Trophoblast cell (in vitro differentiated cells and primary cell): ENCODE data around the gene ACTG1. TPM values are rescaled to one million over a fixed set of nuclear protein-coding genes. Genes with fewer than 3 reads are reported as not detected.

Source experiments
- DNase-seq, 2 donors: peaks; one replicate each; pipeline ENCODE4 v3.0.0-alpha.2; 2016
- H2AFZ ChIP-seq: 2 replicates; pipeline ENCODE4 v1.6.1; 2013; ENCODE audit warnings: low read length, moderate library complexity, mild to moderate bottlenecking; ENCODE audit not compliant: insufficient read depth, poor library complexity
- H2AK5ac ChIP-seq: 2 replicates; pipeline ENCODE4 v1.6.1; 2013; ENCODE audit warnings: mild to moderate bottlenecking, low read length
- H2BK120ac ChIP-seq: 2 replicates; pipeline ENCODE4 v1.6.1; 2013; ENCODE audit warnings: low read length, mild to moderate bottlenecking, moderate library complexity; ENCODE audit not compliant: insufficient read depth, poor library complexity
- H2BK12ac ChIP-seq: 2 replicates; pipeline ENCODE4 v1.6.1; 2013; ENCODE audit warnings: mild to moderate bottlenecking, low read length, moderate library complexity
- H2BK5ac ChIP-seq: 2 replicates; pipeline ENCODE4 v1.6.1; 2013; ENCODE audit warnings: low read length, low read depth, moderate library complexity, mild to moderate bottlenecking; ENCODE audit not compliant: poor library complexity
- H3K14ac ChIP-seq: 2 replicates; pipeline ENCODE4 v1.6.1; 2013; ENCODE audit warnings: mild to moderate bottlenecking, low read length
- H3K18ac ChIP-seq: 2 replicates; pipeline ENCODE4 v1.6.1; 2013; ENCODE audit warnings: mild to moderate bottlenecking, low read length
- H3K23ac ChIP-seq: 2 replicates; pipeline ENCODE4 v1.6.1; 2013; ENCODE audit warnings: low read length
- H3K27ac ChIP-seq: 2 replicates; pipeline ENCODE4 v1.5.1; 2013; ENCODE audit warnings: low read depth, mild to moderate bottlenecking, inconsistent platforms, low read length, moderate library complexity
- H3K27me3 ChIP-seq: 2 replicates; pipeline ENCODE4 v1.6.1; 2013; ENCODE audit warnings: inconsistent platforms, mild to moderate bottlenecking, low read length, moderate library complexity; ENCODE audit not compliant: insufficient read depth
- H3K36me3 ChIP-seq, 2 experiments: 1 replicate in 1 of 2; 2 replicates in 1 of 2; pipeline ENCODE4 v1.6.1; 2013; ENCODE audit warnings: low read length in 2 of 2, mild to moderate bottlenecking in 2 of 2, moderate library complexity in 1 of 2; ENCODE audit not compliant: insufficient read depth in 2 of 2, control insufficient read depth in 1 of 2
- H3K4ac ChIP-seq: 2 replicates; pipeline ENCODE4 v1.6.1; 2013; ENCODE audit warnings: low read depth, mild to moderate bottlenecking, low read length, moderate library complexity
- H3K4me1 ChIP-seq, 2 experiments: 1 replicate in 1 of 2; 2 replicates in 1 of 2; pipeline ENCODE4 v1.6.1; 2013; ENCODE audit warnings: low read length in 2 of 2, mild to moderate bottlenecking in 2 of 2, moderate library complexity in 1 of 2; ENCODE audit not compliant: insufficient read depth in 2 of 2, control insufficient read depth in 1 of 2
- H3K4me2 ChIP-seq: 2 replicates; pipeline ENCODE4 v1.6.1; 2013; ENCODE audit warnings: inconsistent platforms, mild to moderate bottlenecking, low read length, moderate library complexity
- H3K4me3 ChIP-seq: 2 replicates; pipeline ENCODE4 v1.5.1; 2013; ENCODE audit warnings: mild to moderate bottlenecking, low read depth, low read length, inconsistent platforms
- H3K79me1 ChIP-seq: one replicate; pipeline ENCODE4 v1.6.1; 2013; ENCODE audit warnings: low read length
- H3K79me2 ChIP-seq: 2 replicates; pipeline ENCODE4 v1.6.1; 2013; ENCODE audit warnings: low read length, mild to moderate bottlenecking; ENCODE audit not compliant: control insufficient read depth, insufficient read depth, poor library complexity
- H3K9ac ChIP-seq: 2 replicates; pipeline ENCODE4 v1.6.1; 2013; ENCODE audit warnings: mild to moderate bottlenecking, low read length
- H3K9me3 ChIP-seq: 2 replicates; pipeline ENCODE4 v1.6.1; 2013; ENCODE audit warnings: low read depth, mild to moderate bottlenecking, control low read depth, inconsistent platforms, low read length; ENCODE audit not compliant: insufficient read depth
- H4K12ac ChIP-seq: 2 replicates; pipeline ENCODE4 v1.6.1; 2013; ENCODE audit warnings: low read depth, mild to moderate bottlenecking, low read length, moderate library complexity
- H4K8ac ChIP-seq: 2 replicates; pipeline ENCODE4 v1.6.1; 2013; ENCODE audit warnings: low read depth, mild to moderate bottlenecking, low read length, moderate library complexity
- H4K91ac ChIP-seq: one replicate; pipeline ENCODE4 v1.6.1; 2013; ENCODE audit warnings: low read depth, mild to moderate bottlenecking, low read length, moderate library complexity
- WGBS: extraction: QIAGEN DNeasy Blood & Tissue Kit; methylation state at CpG from one replicate; pipeline ENCODE4 v1.1.7; 2013; ENCODE audit warnings: missing lambda C conversion rate; ENCODE audit not compliant: insufficient read length, insufficient coverage; ENCODE audit errors: extremely low coverage; 5-methylcytosine and 5-hydroxymethylcytosine counted together
- polyA plus RNA-seq: library from polyadenylated mRNA; stranded (reverse); fragments of 200-250 nt; gene quantifications from 2 replicates; pipeline ENCODE4 v1.2.3, GENCODE V29; 2013

ACTG1 gene
- polyA plus RNA-seq = 7,950 and 8,000 TPM in 2 replicates

GRCh38 chr17:81512562-81513371 is at the start of gene ACTG1:
ACTG1 (minus strand) TSS chr17:81512799; CDS start chr17:81512354, 445 bp downstream.
- peaks cover 24 to 26% of the 10 kb centered on the region in 2 experiments for H3K4me1 ChIP-seq
- peak within 1 kb of the TSS; percentile 77 for H2AFZ ChIP-seq
- peak; percentile 84 to 94 for DNase-seq
- H3K14ac ChIP-seq = peak within 1 kb of the TSS; percentile 96
- H3K9ac ChIP-seq = peak within 1 kb of the TSS; percentile 99
- no peak within 1 kb of the TSS for H3K23ac ChIP-seq
- peak within 1 kb of the TSS; percentile 99 for H4K8ac ChIP-seq
- peak within 1 kb of the TSS; percentile 97 for H3K27ac ChIP-seq
- peak within 1 kb of the TSS; percentile 83 for H2BK12ac ChIP-seq
- peak within 1 kb of the TSS; percentile 89 for H3K4me2 ChIP-seq
- H3K79me2 ChIP-seq = peaks cover 49% of the 10 kb centered on the region
- peaks cover 30 to 38% of the 10 kb centered on the region in 2 experiments for H3K36me3 ChIP-seq
- H2BK5ac ChIP-seq = peak within 1 kb of the TSS; percentile 98
- no peaks in the 10 kb centered on the region for H3K27me3 ChIP-seq
- peak within 1 kb of the TSS; percentile 100 for H2AK5ac ChIP-seq
- peak within 1 kb of the TSS; percentile 94 for H3K4me3 ChIP-seq
- H4K91ac ChIP-seq = peak within 1 kb of the TSS; percentile 97
- H3K4ac ChIP-seq = peak within 1 kb of the TSS; percentile 100
- H3K79me1 ChIP-seq = peaks cover 34% of the 10 kb centered on the region
- peak within 1 kb of the TSS; percentile 99 for H3K18ac ChIP-seq
- peak within 1 kb of the TSS; percentile 88 for H2BK120ac ChIP-seq
- H3K9me3 ChIP-seq = peaks cover 8% of the 10 kb centered on the region
- peak within 1 kb of the TSS; percentile 99 for H4K12ac ChIP-seq
- no CpG with 5 or more reads among the region's 111 CpGs for WGBS

GRCh38 chr17:81561494-81561885 is 48.9 kb upstream of the ACTG1 start:
- DNase-seq = no peak
- H2BK120ac ChIP-seq = no peak overlapping the region
- H2AFZ ChIP-seq = no peak overlapping the region
- no peak overlapping the region for H4K91ac ChIP-seq
- no peak overlapping the region for H3K14ac ChIP-seq
- H4K12ac ChIP-seq = no peak overlapping the region
- H3K27me3 ChIP-seq = no peaks in the 10 kb centered on the region
- no peak overlapping the region for H3K23ac ChIP-seq
- H3K4ac ChIP-seq = no peak overlapping the region
- no peak overlapping the region for H2BK12ac ChIP-seq
- no peak overlapping the region for H2BK5ac ChIP-seq
- H4K8ac ChIP-seq = no peak overlapping the region
- H3K9ac ChIP-seq = no peak overlapping the region
- peaks cover 10% of the 10 kb centered on the region for H3K79me1 ChIP-seq
- H3K9me3 ChIP-seq = no peaks in the 10 kb centered on the region
- H2AK5ac ChIP-seq = no peak overlapping the region
- H3K27ac ChIP-seq = no peak overlapping the region
- H3K18ac ChIP-seq = no peak overlapping the region
- no peak overlapping the region for H3K4me2 ChIP-seq
- peaks cover 76 to 85% of the 10 kb centered on the region in 2 experiments for H3K36me3 ChIP-seq
- WGBS = no CpG with 5 or more reads among the region's 4 CpGs
- peaks cover 4 to 14% of the 10 kb centered on the region in 2 experiments for H3K4me1 ChIP-seq
- H3K79me2 ChIP-seq = no peaks in the 10 kb centered on the region
- H3K4me3 ChIP-seq = no peak overlapping the region

- no peak overlapping the region for H4K12ac ChIP-seq
- no peak overlapping the region for H3K23ac ChIP-seq
- no peaks in the 10 kb centered on the region for H3K79me2 ChIP-seq
- peaks cover 59 to 70% of the 10 kb centered on the region in 2 experiments for H3K36me3 ChIP-seq
- no peak overlapping the region for H3K27ac ChIP-seq
- H2AFZ ChIP-seq = no peak overlapping the region
- H2BK120ac ChIP-seq = no peak overlapping the region
- H2AK5ac ChIP-seq = no peak overlapping the region
- no peaks in the 10 kb centered on the region for H3K9me3 ChIP-seq
- H3K4me1 ChIP-seq = no peaks in the 10 kb centered on the region
- no peaks in the 10 kb centered on the region for H3K79me1 ChIP-seq
- no peak overlapping the region for H3K4ac ChIP-seq
- H2BK12ac ChIP-seq = no peak overlapping the region
- H3K27me3 ChIP-seq = no peaks in the 10 kb centered on the region
- no peak overlapping the region for H3K14ac ChIP-seq
- H3K4me2 ChIP-seq = no peak overlapping the region
- H3K4me3 ChIP-seq = no peak overlapping the region
- H3K9ac ChIP-seq = no peak overlapping the region
- no peak overlapping the region for H2BK5ac ChIP-seq
- H3K18ac ChIP-seq = no peak overlapping the region
- no peak overlapping the region for H4K91ac ChIP-seq
- H4K8ac ChIP-seq = no peak overlapping the region
- DNase-seq = no peak
- no CpG with 5 or more reads among the region's 27 CpGs for WGBS
These were observed 46.6 kb upstream of the ACTG1 start for GRCh38 chr17:81558941-81559806.

- Histone ChIP-seq H3K79me2 (no peaks in the 10 kb centered on the region), H2AFZ (no peak overlapping the region), H3K14ac (no peak overlapping the region), H4K12ac (no peak overlapping the region), H4K8ac (no peak overlapping the region), H3K4ac (no peak overlapping the region), H4K91ac (no peak overlapping the region), H3K9me3 (no peaks in the 10 kb centered on the region), H3K23ac (no peak overlapping the region), H3K27me3 (no peaks in the 10 kb centered on the region), H3K36me3 (peaks cover 52 to 61% of the 10 kb centered on the region in 2 experiments), H3K4me1 (peaks cover 0 to 6% of the 10 kb centered on the region in 2 experiments), H3K27ac (no peak overlapping the region), H3K18ac (no peak overlapping the region), H2BK12ac (no peak overlapping the region), H3K79me1 (no peaks in the 10 kb centered on the region), H2AK5ac (no peak overlapping the region), H3K4me3 (no peak overlapping the region), H3K4me2 (no peak overlapping the region), H2BK120ac (no peak overlapping the region), H3K9ac (no peak overlapping the region), H2BK5ac (no peak overlapping the region)
- DNase-seq = no peak
- WGBS = no CpG with 5 or more reads among the region's 12 CpGs
These were observed 45.5 kb upstream of the ACTG1 start for GRCh38 chr17:81558115-81558468.
